Left ventricle myocardium superior (tissue), 1 donor: ENCODE results near the gene PPM1M. TPM values are rescaled to one million over a fixed set of nuclear protein-coding genes. Genes with fewer than 3 reads are reported as not detected.

Source experiments
- ATAC-seq: fragments of 200-7000 bp; cut with Tn5 transposase; one replicate; pipeline ENCODE4 v1.9.1; 2020; ENCODE audit warnings: mild to moderate bottlenecking, moderate library complexity
- DNase-seq: peaks from one replicate; pipeline ENCODE4 v3.0.0-alpha.2; 2020
- intact Hi-C: fragments of 100-400 bp; cut with micrococcal nuclease; formaldehyde crosslinking; loops from one replicate; pipeline ENCODE4 v1.11.0; 2022
- total RNA-seq: library from RNA; stranded (reverse); fragmentation: NEBNext Ultra II Directional; extraction: Animal tissue kit (Norgen Biotek cat#: 25700); gene quantifications from one replicate; pipeline ENCODE4 v1.2.1, GENCODE V29; 2021
- donor health status: DM: no; HTN: yes; CAD: no; lungs with severe emphysema.

Gene PPM1M
- total RNA-seq, 1 donor from 2014 or later = 9.0 TPM

DNA sequence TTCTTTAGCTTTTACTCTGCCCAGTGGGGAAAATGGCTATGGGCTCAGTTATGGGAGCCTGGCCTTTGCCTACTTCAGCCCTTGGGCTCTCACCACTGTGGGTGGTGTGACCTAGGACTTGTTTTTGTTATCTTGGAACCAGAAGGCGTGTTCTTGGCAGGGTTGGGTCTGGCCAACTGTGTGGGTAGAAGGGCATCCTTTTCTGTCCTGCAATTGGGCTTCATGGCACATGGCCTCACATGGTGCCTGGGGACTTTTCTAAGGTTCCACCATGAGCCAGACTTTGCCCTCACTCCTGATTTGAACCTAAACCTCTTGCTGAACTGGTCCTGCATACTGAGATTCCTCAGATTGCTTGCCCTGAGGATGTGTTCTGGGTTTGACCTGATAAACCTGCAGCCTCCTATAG, 43.8 kb downstream of the PPM1M start:
- DNase-seq = no peak
- no peak for ATAC-seq
- intact Hi-C loops = no loop called here

DNA sequence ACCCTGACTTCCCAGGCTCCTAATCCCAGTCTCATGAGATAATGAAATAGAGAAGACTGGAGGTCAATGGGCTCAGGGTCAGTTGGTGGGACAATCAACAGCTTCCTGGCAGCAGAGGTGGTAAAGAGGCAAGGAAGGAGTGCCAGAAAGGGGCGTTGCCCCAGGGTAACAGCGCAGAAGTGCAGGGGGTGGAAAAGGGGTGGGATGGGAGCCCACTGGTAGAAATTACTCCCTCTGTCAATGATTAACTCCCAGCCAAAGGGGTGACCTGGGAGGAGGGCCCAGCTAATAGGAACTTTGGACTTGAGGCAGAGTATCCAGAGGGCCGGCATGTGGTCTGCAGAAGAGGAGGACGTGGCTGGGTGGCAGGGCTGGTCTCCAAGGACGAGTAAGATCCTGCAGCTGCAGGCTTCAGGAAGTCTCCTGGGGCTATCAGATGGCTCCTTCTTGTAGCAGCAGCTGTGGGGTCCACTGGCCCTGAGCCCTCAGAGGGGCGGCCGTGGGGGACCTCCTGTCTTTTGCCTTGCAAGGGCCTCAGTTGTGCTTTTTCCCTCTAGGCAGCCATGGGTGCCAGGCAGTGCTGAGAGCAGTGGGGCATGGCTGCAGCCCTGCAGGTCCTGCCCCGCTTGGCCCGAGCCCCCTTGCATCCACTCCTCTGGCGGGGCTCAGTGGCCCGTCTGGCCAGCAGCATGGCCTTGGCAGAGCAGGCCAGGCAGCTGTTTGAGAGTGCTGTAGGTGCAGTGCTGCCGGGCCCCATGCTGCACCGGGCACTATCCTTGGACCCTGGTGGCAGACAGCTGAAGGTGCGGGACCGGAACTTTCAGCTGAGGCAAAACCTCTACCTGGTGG, 44.4 kb downstream of the PPM1M start:
- intact Hi-C loops = loop anchor here (2.0 kb wide), 1 partner anchor 49 kb away; no protein-coding TSS in a partner anchor
- no peak for DNase-seq
- ATAC-seq = no peak

DNA sequence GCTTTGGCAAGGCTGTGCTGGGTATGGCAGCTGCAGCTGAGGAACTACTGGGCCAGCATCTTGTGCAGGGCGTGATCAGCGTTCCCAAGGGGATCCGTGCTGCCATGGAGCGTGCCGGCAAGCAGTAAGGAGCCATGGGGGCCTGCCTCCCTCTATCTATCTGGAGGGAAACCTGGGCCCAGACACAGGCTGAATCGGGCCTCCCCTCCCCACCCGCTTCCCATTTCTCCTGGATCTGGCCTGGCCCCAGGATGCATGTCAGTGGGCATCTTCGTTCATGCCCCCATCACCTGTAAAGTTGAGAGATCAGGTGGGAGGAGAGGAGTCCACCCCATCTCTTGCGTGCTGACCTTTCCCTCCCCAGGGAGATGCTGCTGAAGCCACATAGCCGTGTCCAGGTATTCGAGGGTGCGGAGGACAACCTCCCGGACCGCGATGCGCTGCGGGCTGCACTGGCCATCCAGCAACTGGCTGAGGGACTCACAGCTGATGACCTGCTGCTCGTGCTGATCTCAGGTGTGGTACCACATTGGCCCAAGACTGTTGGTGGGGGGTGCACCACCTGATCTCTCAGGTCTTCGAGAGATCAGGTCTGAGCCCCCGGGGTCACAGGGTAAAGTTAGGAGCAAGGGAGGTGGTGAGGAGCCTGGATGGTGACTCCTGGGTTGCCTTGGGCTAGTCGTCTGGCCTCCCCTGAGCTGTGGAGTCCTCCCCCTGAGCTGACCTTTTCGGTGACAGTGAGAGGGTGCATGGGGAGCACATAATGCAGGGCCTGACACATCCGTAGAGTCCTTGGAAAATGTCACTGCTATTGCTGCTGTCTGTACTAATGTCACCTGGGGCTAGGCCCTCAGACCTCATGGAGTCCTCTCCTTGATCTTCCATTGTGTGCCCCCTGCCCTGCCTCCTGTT, 45.3 kb downstream of the PPM1M start:
- DNase-seq (no peak), ATAC-seq (no peak)
- intact Hi-C loops = loop anchor here (2.0 kb wide), 1 partner anchor 48 kb away; no protein-coding TSS in a partner anchor

DNA sequence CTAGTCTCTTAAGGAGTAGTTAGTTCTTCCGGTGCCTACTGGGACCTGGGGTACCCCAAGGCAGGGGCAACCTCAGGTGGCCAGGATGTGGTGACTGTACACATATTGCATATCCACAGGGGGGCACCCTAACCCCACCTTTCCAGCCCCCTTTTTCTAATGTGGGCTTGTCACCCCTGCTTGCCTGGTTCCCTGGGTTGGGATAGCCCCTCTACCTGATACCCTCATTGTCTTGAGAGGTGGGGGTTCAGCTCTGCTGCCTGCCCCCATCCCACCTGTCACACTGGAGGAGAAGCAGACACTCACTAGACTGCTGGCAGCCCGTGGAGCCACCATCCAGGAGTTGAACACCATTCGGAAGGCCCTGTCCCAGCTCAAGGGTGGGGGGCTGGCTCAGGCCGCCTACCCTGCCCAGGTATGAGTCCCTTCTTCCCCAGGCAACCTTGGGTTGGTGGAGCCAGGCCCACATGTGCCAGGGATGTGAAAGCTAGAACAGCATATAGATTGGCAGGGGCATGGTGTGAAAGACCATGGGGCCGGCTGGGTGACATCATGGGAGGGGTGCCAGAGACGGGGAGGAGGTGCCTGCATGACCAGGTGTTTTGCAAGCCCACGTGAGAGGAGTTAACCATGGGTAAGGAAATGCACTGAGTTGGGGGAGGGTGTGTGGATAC, 46.1 kb downstream of the PPM1M start:
- DNase-seq (no peak), ATAC-seq (no peak)
- intact Hi-C loops = loop anchor here (2.0 kb wide), 1 partner anchor 47 kb away; no protein-coding TSS in a partner anchor

DNA sequence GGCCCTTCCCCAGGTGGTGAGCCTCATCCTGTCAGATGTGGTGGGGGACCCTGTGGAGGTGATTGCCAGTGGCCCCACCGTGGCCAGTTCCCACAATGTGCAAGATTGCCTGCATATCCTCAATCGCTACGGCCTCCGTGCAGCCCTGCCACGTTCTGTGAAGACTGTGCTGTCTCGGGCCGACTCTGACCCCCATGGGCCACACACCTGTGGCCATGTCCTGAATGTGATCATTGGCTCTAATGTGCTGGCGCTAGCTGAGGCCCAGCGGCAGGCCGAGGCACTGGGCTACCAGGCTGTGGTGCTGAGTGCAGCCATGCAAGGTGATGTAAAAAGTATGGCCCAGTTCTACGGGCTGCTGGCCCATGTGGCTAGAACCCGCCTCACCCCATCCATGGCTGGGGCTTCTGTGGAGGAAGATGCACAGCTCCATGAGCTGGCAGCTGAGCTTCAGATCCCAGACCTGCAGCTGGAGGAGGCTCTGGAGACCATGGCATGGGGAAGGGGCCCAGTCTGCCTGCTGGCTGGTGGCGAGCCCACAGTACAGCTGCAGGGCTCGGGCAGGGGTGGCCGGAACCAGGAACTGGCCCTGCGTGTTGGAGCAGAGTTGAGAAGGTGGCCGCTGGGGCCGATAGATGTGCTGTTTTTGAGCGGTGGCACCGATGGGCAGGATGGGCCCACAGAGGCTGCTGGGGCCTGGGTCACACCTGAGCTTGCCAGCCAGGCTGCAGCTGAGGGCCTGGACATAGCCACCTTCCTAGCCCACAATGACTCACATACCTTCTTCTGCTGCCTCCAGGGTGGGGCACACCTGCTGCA, 46.9 kb downstream of the PPM1M start:
- no peak for DNase-seq
- no peak for ATAC-seq
- intact Hi-C loops = no loop called here

DNA sequence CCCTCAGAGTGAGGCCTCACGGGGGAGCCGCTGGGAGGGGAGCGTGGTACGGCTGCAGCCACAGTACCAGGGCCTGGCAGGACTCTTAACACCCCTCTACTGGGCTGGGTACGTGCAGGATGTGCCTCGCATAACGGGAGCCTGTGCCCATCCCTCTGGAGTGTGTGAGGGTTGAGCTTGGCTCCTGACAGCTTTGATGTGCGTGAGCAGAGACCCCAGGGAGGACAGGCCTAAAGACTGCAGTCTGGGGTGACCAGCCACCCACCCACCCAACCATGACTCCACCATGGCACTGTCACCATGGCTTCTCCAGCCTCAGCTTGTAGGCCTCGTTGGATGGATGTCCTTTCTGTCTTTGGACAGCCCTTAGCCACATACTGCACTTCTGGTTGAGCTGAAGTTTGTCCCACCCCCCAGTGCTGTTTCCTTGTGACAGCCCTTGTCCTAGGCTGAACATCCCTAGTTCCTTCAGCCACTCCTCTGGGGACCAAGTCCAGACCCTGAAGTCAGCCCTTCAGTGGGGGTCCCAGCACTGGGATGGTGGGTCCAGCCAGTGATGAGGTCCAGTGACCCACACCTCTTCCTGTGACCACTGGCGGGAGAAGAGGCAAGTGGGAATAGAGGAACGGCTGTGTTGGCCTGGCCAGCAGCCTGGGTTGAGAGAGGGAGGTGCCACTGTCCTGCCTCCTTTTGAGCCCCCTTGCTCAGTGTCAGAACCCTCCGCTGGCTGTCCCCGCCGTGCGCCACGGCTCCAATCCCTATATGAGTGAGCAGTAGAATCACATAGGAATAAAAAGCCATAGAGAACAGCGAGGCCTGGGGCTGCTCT, 48.1 kb downstream of the PPM1M start:
- ATAC-seq = no peak
- no peak for DNase-seq
- intact Hi-C loops = no loop called here

DNA sequence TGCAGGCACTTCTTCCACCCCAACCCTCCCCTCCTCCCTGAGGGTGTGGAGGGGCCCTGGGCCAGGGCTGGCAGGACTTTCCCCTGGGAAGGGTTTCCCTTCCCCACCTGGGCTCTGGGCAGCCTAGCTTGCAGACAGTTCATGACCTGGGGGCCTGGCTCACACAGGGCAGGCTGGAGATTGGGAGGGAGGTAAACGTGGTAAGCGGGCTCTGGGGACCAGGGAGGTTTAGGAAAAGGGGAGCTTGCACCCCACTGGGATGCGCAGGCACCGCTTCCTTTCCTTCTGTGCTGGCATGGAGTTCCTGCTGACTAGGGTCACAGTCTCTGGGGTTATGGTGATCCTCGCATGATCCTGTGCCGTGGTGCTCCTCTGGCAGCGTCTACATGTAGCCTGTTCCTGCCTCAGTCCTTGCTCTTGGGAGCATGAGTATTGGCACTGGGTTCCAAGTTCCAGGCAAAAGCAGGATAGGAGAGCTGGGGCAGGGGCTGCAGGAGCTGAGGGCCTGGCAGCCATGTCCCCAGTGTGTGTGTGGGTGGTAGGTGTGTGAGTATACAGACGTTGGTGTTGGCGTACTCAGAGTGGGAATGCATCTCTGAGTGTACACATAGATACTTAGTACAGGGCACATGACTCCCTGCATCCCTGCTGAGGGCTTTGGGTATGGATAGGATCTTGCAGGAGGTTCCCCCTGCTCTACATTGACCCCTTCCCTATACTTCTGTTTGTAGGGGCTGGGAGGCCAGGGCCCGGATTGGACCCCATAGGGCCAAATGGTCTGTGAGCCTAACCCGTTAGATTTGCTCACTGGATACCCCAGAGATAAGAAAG, 49.0 kb downstream of the PPM1M start:
- ATAC-seq (no peak), DNase-seq (no peak)
- intact Hi-C loops = no loop called here

DNA sequence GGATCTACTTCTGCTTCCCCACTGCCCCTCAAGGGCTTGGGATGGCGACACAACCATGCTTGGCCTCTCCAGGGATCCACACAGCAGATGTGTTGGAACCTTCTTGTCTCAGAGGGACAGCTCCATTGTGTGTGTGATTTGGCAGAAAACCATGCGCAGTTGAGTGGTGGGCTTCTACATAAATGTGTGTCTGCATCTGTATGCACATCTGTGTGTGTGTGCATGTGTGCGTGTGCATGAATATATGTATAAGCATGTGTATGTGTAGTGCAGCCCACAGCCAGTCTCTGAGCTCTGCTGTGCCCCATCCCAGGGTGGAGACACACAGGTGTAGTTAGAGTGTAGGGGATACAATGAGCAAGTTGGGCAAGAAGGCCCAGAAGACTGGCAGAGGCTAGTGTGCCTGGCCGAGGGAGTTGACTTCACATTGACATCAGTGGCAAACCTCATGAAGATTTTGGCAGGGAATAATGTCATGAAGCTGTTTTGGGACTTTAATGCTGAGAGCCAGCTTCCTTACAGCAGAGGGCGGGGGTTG, 50.2 kb downstream of the PPM1M start:
- DNase-seq = peak; percentile 0
- ATAC-seq = no peak
- intact Hi-C loops = no loop called here

DNA sequence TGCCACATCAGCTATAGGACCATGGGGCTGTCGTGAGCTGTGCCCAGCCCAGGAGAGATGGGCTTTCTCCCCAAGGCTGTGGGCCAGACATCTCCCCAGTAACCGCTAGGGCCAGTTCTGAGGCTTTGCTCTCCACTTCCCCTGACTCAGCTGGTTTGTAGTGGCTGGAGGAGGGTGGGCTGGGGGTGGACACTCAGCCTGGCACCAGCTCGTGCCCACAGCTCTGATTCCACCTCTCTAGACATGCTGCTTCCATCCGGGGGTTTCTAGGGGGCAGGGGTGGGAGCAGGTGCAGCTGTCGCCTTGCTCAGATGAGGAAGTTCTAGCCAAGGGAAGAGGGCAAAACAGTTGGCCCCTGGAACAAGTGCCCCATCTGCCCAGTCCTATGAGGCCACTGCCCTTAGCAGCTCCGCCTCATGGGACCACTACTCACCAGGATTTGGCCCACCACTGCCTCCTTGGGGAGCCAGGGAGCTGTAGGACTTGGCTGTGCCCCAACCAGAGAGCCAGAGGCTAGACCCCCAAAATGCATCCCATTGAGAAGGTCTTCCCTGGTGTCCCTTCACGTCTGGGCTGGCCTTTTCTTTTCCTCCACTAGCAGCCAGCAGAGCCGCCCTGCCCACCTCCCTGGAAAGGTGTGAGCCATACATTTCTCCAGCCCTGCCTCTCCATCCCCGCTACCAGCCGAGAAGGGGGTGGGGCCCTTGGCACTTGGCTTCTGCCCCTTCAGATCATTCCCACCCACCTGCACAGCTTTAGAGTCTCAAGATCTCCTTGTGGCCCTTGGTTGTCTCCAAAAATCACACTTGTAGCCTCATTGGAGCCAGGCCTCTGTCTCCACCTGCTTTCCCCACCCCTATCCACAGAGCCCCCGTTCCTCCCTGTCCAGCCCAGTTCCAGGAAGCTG, 51.9 kb downstream of the PPM1M start:
- intact Hi-C loops = no loop called here
- DNase-seq (no peak), ATAC-seq (no peak)

DNA sequence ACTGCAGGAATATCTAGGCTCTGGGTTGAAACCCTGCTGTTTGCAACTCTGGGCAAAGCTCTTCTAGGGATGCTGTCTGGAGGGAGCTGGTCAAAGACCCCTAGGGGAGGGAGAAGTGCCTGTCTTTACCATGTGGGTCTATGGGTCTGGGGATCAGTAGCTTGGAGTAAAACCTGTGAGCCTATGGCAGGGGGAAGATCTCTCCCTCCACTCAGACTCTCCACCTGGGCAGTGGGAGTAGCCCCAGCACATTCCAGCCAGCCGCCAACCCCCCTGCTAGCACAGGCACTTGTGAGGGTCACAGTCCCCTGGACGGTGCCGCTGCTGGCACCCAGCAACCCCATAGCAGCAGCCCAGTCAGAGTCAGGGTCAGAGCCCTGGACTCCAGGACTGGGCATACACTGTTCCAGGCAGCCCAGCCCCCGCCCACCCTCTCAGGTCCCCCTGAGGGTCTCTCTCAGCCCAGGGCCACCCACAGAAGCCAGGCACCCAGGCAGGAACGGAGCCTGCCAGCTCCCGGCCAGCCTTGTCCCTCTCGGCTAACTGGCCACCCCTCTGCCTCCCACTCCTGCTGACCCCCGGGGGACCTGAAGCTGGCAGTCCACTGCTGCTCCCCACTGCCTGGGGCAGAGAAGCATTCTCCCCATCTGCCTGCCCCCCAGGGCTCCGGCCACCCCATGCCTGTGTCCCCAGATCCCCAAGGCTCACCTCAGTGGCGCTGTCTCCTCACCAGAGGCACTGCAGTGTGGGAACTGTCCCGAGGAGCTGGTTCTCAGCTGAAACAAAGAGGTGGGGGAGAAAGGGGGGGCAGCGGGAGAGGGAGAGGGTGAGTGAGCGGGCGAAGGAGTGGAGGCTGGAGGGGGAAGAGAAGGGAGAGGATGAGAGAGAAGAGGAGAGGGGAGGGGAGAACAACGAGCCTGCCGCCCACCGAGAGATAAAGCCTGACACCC, 52.9 kb downstream of the PPM1M start:
- DNase-seq (no peak), ATAC-seq (no peak)
- intact Hi-C loops = no loop called here

DNA sequence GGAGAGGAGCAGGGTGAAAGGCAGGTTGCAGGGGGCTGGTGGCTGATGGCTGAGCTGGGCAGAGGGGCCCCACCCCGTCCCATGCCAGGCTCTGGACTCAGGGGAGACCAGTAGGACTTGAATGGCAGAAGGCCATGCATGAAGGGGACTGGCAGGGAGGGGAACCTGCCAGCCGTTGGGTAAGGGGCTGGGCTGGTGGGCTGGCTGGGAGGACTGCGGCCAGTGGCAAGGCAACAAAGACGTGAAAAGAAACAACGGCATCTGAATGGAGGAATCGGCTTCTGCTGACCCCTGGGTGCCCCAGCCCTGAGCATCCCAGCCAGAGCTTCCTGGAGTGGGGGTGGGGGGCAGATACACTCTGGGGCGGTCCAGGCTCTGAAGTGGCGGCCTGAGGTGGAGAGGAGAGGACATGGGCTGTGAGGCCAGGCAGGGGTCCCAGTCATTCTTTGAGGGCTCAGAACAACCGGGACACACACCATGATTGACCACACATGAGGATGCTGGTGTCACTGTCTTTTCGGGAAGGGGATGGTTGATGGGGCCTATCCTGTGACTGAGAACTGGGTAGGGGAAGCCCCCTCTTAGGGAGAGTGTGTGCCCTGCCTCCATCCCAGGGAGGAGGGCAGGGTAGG, 53.8 kb downstream of the PPM1M start:
- intact Hi-C loops = no loop called here
- ATAC-seq (peak; percentile 2), DNase-seq (no peak)
